Amniotic epithelial cell (primary cell): ENCODE data around the gene RNF183.
A peak's percentile ranks its signal among the peaks of the same experiment; 100 is the strongest.

Source experiments
- DNase-seq: peaks from one replicate; pipeline ENCODE4 v3.0.0-alpha.2; 2010; ENCODE audit warnings: low read depth

The RNF183 gene, protein sequence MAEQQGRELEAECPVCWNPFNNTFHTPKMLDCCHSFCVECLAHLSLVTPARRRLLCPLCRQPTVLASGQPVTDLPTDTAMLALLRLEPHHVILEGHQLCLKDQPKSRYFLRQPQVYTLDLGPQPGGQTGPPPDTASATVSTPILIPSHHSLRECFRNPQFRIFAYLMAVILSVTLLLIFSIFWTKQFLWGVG

DNA sequence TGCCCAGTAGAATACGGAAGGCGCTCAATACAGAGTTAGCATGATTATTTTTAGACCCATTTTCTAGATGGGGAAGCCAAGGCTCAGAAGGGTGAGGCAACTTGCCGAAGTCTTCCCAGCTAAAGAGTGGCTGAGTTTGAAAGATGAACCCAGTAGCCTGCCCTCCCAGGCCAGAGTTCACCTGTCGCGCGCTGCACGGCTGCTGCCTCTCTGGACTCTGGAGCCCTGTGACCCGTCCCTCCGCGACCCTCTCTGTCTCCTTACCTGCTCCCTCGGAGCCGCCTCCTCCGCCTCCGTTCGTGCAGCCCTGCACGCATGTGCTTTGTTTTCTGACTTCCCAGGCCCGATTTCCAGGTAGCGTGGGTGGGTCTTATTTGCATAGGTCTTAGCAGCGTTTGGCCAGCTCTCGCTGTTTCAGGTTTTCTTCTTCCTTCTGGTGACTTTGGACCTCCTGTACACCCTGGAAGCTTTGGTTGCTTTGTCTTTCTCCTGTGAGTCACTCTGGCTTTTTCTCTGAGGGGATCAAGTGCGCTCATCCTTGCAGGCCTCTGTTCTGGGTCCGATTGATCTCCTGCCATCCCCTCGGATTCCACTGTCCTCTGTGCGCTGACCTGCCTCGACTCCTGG, at the start of gene RNF183:
Gene RNF183 (minus strand): TSS at position 585 of the 627 bp plus-strand sequence. CDS start 5,192 bp downstream, outside the sequence.
- no peak for DNase-seq

DNA sequence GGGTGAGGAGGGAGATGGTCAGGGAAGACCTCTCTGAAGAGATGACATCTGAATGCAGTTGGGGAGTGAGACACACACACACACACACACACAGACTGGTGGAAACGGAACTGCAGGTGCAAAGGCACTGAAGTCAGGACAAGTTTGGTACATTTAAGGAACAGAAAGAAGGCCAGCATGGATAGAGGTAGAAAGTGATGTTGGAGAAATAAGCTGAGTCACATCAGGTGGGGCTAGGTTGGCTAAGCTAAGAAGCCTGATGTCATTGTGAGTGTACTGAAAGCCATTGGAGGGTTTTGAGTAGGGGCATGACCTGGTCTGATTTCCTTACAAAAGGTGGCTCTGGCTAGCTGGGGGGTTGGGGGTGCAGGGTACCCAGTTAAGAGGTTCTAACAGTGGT, 49.2 kb upstream of the RNF183 start:
- DNase-seq, result no peak

DNA sequence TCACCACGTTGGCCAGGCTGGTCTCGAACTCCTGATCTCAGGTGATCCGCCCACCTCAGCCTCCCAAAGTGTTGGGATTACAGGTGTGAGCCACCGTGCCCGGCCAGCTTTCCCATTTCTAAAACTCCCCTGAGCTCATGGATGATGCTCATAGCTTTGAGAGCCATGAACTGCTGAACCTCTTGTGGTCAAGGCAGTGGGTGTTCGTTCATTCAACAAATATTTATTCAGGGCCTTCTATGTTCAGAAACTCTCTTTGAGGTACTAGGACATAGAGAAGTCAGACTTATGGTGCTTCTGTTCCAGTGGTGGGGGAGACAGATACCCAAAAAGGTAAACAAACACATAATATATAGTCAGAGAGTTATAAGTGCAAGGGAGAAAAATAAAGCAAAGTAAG, 48.8 kb upstream of the RNF183 start:
- no peak for DNase-seq

DNA sequence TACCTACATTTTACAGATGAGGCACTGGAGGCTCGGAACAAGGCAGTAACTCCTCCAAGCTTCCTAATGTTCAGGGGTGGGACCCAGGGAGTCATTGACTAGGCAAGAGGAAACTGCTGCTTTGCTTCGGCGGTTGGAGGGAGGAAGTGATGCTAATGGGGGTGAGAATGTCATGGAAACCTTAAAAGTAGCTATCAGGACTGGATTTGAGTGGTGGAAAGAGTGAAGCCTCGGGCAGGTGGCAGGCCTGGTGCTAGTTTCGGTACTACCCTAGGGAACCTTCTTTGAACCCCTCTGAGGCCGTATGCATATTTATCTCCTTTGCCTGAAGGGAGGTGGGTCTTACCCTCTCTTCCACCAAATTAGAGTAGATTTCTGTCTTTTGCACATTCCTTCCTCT, 47.8 kb upstream of the RNF183 start:
- DNase-seq, result no peak

DNA sequence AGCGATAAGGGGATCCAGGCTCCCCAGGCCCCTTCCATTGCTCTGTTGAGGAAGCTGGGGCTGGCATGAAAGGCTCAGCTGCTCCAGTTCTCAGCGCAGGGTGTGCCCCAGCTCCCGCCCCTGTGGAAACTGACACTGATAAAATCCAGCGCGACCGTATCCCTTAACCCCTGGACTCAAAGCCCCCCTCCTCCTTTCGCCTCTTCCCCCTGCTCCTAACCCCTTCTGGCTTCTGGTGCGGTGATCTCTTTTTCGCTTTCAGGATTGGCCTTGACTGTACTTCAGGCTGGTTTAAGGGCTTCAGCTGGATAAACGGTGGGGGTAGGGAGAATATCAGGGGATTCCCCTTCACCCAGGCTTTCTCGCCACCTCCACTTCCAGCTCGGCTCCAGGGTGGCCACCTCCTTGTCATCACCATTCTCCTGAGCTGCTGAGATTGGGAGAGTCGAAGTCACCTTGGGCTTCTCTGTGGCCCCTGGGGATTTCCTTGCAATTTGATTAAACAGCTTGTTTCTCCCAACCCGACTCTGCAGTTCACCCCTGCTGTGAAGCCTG, 47.0 kb upstream of the RNF183 start:
- DNase-seq, result no peak

DNA sequence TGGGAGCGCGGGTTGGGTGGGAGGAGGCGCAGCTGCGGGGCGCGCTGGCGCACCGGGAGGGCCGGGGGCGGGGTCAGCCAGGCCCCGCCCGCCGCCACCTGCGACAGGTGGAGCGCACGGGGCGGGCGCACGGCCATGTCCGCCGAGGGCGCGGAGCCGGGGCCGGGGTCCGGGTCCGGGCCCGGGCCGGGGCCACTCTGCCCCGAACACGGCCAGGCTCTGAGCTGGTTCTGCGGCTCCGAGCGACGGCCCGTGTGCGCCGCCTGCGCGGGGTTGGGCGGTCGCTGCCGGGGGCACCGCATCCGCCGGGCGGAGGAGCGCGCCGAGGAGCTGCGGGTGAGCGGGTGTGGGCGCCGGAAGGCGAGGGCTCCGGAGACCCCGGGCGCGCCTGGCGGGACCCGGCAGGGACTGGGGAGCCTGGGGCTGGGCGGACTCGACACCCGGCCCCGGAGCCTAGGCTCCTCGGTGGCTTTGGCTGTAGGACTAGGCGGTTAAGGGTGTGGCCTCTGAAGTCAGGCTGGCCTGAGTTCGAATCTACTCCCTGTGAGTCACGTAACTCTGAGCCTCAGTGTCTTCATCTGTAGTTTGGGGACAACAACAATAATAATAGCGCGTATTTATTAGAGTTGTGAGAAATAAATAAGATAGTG, 46.4 kb upstream of the RNF183 start, which contains the start of gene BSPRY:
Gene BSPRY (plus strand): TSS at position 97 of the 650 bp plus-strand sequence. CDS start 39 bp downstream, at position 136.
- DNase-seq, result no peak

DNA sequence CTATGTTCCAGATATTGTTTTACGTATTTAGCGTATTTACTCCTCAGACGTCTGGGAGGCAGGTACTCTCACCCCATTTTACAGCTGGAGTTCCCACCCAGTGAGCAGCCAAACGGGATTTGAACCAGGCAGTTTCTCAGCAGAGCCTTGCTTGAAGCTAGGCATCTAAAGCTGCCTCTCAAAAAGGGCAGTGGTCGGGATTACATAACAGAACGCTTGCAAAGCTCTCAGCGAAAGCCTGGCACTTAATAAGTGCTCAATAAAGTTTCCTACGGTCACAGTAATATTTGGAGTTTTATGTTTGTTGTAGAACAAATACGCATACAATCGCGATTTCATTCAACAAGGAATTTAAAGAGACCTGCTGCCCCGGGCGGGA, 45.9 kb upstream of the RNF183 start:
- DNase-seq, result no peak

DNA sequence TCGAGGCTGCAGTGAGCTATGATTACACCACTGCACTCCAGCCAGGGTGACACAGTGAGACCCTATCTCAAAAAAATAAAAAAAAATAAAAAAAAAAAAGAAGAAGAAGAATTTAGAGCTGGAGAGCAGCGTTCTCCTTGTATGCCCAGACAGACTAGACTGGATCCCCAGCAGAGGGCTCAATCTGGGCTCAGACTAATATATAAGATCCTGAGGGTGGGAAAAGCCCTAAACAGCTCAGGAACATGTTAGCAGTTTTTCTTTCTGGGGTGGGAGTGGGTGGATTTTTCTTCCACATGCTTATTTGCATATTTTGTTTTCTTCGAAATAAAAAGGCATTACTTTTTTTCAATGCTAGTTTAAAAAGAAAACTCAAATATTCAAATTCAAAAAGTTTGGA, 45.3 kb upstream of the RNF183 start:
- DNase-seq, result no peak

DNA sequence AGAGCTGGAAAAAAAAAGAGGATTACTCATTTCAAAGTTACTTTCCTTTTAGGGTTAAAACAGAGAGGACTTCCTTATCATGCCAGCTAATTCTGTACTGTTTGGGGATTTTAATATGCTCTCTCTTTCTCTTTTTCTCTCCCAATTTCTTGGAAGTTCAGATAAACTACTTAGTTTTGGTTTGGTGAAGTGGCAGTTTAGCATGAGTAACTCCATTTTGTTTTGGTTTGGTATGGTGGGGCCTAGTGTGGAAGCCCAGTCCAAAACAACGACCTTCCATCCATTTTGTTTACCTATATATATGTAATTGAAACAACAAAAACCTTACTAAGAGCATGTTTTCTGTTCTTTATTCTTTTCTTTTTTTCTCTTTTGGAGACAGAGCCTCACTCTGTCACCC, 42.5 kb upstream of the RNF183 start:
- no peak for DNase-seq

DNA sequence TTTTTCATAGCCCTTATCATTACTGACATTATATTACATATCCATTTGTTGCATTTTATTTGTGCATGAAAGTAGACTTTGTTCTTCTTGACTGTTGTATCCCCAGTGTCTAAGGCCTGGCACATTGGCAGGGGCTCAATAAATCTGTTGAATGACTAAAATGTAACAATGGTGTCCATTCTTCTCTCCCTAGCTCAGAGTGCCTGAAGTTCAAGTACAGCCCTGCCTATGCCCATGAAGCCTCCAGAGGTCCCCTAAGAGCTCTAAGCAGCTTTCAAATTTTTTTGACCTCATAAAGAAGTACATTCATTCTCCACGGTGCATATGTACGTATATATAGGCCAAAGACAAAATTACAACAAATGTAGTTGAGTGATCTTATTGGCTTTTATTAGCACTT, 42.0 kb upstream of the RNF183 start:
- DNase-seq, result no peak

DNA sequence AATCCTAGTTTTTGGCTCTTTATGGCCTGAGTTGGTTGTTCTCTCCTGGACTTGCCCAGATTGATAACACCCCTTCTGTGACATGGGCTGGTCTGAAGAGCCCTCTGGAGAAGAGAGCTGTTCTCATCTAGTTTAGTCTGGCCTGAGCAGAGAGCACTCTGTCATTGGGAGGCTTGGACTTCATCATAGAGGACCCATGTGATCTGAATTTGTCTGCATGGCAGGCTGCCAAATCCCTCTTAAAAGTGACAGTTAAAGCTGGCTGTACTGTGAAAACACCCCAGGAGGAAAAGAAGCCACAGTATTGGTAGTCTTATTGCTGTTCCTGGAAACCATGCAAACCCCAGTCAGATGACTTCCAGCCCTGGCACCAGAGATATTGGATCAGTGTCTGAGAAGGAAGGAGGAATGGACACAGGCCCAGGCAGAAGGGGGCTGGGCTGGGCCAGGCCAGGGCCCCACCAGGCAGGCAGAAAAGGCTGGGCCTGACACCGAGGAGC, 40.6 kb upstream of the RNF183 start:
- peak; percentile 34 for DNase-seq

DNA sequence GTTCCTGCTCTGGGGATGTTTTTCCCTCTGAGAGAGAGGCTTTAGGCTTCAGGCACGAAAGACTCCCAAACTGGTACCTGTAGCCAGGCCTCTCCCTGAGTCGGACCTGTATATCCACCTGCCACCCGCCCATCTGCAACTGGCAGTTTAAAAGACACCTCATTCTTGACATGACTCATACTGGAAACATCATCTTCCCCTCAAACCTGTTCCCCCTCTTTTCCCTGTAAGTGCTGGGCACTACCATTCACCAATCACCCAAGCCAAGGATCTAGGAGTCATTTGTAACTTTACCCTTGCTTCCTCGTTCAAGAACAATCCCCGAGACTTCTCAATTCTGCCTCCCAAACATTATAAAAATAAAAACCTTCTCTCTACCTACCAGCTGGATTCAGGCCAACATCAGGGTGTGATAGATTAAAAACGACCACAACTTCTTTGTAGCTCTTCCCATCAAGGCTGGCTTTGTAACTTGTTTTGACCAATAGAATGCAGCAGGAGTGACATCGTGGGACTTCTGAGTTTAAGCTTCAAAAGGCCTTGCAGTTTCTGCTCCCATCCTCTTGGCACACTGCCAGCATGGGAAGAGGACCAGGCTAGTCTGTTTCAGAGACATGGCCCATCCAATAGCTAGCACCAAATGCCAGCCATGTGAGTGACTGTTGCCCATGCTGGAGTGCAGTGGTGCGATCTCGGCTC, 38.7 kb upstream of the RNF183 start:
- no peak for DNase-seq

DNA sequence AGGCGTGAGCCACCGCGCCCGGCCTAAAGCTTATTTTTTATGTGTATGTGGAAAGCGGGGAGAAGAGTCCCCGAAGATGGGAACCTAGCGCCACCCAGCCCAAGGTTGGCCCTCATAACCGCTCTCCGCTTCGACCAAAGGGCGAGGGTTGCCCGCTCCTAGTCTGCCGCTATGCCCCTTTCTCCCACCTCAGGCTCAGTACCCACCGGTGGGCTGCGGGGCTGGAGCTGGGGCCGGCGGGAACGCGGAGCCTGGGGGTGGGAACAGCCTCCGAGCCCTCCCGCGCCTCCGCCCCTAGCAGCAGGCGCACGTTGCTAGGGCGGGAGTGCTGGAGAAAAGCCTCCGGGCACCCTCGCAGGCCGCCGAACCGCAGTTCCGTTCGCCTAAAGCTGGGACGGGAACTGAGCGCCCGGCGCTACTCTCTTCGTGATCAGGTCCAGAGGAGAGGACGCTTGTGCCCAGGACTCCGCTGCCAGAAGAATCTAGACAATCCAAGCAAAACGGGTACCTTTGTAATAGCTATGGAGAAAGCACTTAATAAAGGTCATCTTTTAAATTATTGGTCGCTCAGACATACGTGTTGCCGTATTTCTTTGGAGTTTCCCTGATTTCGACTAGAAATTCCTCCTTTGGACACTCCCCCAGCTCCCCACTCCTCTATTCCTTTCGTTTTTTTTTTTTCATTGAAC, 37.0 kb upstream of the RNF183 start, which contains the start of gene WDR31:
Gene WDR31 (minus strand): TSS at position 265 of the 689 bp plus-strand sequence. CDS start 8,253 bp downstream, outside the sequence.
- peak; percentile 84 for DNase-seq

DNA sequence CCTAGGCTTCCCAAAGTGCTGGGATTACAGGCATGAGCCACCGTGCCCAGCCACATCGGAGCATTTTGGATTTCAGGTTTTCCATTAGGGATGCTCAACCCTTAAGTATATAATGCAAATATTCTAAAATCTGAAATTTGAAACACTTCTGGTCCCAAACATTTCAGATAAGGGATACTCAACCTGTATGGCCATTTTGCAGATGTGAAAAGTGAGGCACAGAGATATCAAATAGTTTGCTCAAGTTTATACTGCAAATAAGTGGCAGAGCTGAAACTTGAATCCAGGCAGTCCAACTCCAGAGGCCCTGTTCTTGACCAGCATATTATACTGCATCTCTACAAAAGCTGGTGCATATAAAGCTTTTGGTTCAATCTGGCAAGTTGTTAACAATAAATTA, 34.5 kb upstream of the RNF183 start:
- no peak for DNase-seq

DNA sequence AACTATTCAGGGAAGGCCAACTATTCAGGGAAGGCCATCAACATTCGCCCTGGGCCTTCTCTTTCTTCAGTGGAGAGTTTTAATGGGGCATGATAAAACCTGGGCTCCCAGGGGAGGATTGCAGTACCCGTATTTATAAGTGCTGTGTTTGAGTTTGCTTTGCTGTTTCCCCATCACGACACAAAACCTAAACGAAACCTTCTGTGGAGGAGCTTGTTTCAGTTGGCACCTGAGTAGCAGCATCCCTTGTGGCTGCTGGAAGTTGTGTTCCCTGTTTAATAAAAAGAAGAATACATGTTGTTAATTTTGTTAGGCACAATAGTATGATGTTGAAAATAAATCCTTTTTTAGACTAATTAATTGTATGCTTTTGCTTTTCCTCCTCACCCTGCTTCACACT, 28.6 kb upstream of the RNF183 start:
- no peak for DNase-seq

DNA sequence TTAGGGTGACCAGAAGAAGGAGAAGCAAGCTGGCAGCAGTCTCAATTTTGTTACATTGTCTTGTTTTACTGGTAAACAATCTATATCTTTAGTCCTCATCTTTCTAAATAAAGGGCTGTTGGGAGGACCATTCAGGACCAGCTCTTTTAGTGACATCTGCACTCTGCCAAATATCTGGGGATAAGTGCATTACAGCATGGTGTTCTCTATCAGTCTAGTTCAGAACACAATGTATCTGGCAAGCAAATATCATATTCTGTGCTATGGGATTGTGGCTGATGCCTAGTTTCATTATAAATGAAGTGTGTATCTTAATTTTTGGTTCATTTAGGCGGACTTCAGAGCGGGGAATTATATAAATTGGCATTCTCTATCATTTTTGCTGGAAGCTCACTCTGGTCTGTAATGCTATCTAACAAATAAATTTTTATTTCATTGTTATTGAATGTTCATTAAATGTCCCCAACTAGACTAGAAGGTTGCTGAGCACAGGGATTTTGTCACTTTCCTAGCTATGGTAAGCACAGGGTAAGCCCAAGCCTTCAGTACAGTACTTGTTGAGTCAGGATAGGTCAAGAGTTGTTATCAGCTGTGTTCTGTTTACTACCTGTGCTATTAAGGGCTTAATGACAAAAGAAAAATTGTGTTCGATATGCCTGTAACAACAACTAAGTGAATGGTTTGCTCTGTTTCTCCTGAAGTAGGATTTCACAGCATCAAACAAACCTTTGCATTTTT, 25.0 kb upstream of the RNF183 start:
- no peak for DNase-seq

DNA sequence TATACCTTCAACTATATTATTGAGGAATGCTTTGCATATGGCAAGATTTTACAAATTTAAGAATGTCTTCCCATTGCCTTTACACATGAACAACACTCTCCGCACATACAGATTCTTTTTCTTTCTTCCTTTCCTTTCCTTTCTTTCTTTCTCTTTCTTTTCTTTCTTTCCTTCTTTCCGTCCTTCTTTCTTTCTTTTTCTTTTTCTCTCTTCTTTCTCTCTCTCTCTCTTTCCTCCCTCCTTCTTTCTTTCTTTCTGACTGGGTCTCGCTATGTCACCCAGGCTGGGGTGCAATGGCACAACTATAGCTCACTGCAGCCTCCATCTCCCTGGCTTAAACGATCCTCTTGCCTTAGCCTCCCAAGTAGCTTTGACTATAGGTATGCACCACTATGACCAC, 23.1 kb upstream of the RNF183 start:
- no peak for DNase-seq

DNA sequence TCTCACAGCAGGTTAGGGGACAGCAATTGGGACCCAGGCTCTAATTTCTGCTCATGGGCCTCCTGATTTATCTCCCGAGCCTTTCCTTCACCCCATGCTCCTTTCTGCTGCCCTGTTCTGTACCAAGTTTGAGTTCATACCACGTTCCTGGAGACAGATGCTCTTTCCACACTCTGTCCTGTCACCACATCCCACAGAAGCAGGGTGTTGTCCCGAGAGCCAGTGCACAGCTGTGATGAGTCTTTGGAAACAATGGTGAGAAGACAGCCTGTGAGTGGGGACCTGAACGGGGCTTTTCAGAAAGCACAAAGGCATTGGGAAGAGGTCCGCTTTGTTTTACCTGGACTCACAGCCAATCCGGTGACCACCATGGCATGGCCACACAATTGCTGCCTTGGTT, 19.5 kb upstream of the RNF183 start:
- DNase-seq, result no peak

DNA sequence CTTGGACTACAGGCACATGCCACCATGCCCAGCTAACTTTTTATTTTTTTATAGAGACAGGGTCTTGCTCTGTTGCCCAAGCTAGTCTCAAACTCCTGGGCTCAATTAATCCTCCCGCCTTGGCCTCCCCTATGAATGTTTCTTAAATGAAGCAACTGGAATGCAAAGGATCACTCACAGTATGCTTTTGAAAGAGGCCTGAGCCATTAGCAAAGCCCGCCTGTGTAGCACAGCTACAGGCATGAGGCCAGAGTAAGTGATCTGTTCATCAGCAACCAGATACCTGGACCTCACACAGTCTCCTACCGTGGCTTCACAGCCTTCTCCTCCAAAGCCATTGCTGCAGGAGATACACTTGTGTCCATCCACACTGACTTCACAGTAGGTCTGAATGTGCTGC, 16.9 kb upstream of the RNF183 start:
- DNase-seq, result no peak

DNA sequence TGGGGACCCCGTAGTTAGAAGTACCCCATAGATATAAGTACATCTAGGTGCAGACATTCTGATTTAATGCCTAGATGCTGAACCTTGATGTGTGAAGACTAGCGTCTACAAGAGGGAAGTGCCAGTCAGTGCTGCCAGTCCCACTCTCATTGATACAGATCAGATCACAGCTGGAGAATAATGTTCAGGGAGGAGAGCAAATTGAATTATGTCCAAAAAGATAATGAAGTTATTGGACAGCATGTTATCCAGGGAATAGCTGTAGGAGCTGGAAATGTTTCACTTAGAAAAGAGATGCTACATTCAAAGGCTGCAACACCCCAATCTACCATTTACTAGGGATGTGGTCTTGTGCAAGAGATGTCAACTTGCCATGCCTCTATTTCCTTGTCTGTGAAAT, 15.9 kb upstream of the RNF183 start:
- DNase-seq, result no peak

DNA sequence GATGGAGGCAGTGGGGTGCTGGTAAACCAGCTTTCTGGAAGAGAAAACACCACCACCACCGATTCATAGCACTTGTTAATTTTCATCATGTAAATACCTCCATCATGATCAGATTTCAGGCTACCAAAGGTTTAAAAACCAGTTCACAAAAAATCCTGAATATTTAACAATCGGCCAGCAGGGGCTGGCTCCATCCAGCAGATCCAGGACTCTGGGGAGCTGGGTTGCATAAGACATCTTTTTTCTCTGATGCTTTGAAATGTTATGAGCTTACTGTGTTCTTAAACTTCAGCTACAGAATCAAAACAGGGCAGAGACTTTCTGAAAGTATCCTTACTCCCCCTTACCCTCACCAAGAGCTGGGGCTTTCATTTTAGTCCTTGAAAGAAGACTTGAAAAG, 14.6 kb upstream of the RNF183 start:
- DNase-seq, result peak; percentile 4
